Inferior parietal cortex (tissue), 1 donor: ENCODE measurements around the gene WDR18.

Source experiments
- DNase-seq: peaks from one replicate; pipeline ENCODE4 v3.0.0-alpha.2; 2016; ENCODE audit errors: extremely low spot score

The WDR18 gene, protein sequence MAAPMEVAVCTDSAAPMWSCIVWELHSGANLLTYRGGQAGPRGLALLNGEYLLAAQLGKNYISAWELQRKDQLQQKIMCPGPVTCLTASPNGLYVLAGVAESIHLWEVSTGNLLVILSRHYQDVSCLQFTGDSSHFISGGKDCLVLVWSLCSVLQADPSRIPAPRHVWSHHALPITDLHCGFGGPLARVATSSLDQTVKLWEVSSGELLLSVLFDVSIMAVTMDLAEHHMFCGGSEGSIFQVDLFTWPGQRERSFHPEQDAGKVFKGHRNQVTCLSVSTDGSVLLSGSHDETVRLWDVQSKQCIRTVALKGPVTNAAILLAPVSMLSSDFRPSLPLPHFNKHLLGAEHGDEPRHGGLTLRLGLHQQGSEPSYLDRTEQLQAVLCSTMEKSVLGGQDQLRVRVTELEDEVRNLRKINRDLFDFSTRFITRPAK

DNA sequence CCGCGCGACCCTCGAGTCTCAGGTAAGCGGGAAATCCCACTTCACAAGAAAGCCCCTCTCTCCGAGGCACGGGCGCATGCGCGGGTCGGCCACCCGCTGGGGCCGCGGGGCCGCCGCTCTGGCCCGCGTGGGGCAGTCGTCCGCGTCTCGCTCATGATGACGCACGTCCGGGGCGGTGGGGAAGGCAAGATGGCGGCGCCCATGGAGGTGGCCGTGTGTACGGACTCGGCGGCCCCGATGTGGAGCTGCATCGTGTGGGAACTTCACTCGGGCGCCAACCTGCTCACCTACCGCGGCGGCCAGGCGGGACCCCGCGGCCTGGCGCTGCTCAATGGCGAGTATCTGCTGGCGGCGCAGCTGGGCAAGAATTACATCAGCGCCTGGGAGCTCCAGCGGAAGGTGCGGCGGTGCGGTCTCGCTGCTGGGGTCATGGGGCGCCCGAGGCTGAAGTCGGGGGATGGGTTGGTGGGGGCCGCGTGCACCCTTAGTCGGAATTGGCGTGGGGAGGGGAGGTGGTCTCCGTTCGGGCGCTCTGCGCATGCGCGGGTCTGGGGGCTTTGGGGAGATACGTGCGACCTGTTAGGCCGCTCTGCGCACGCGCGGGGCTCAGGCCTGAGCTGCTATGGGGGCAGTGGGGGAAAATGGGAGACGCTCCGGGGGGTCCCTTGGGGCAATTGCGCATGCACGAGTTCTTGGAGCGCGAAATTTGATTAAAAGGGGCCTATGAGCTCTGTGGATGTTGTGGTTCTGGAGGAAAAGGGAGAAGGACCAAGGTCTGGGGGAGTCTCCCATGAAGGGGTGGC, at the start of gene WDR18:
Gene WDR18 (plus strand): TSS at position 181 of the 803 bp plus-strand sequence. CDS start 9 bp downstream, at position 190.
- DNase-seq = peak; percentile 95

DNA sequence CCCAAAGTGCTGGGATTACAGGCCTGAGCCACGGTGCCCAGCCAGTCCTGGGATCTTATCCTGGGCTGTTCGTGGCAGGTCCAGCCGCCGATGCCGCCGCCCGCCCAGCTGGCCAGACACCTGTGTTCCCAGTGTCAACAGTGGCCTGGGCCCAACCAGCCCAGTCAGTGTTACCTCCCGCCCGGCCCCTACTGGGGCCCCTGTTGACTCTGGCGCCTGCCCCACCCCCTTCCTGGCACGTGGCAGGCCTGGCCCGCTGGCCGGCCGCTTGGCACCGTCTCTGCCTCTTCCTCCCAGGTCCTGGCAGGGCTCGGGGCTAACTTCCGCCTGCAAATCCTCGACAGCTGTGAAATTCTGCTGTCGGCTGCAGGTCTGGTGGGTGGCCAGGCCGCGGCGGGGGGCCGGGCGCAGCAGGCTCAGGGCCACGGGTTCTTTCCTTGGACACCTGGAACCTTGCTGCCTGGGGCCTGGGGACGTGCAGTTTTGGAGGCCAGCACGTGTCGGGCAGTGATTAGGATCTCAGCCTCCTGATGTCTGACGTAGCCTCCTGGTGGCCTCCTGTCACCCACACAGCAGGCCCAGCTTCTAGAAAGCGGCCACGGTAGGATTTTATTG, 49.2 kb upstream of the WDR18 start:
- no peak for DNase-seq

DNA sequence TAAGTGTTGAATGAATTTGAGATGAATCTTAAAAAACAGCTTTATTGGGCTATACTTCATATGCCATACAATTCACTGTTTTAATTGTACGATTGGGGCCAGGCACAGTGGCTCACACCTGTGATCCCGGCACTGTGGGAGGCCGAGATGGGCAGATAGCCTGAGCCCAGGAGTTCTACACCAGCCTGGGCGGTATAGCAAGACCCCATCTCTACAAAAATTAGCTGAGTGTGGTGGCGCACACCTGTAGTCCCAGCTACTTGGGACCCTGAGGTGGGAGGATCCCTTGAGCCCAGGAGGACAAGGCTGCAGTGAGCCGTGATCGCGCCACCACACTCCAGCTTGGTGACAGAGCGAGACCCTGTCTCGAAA, 48.0 kb upstream of the WDR18 start:
- no peak for DNase-seq

DNA sequence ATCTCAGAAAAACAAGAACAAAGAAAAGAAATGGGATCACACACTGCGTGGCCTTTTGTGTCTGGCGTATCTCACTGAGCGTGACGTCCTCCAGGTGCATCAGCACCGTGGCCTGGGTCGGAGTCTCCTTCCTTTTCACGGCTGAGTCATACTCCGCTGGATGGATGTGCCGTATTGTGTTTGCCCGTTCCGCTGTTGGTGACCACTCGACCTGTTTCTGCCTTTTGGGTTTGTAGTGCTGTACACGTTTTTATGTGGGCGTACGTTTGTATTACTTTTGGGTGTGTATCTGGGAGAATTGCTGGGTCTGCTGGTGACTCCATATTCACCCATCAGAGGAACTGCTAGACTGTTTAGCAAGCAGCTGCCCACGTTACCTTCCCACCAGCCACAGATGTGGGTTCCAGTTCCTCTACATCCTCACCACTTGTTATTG, 46.9 kb upstream of the WDR18 start:
- DNase-seq = no peak

DNA sequence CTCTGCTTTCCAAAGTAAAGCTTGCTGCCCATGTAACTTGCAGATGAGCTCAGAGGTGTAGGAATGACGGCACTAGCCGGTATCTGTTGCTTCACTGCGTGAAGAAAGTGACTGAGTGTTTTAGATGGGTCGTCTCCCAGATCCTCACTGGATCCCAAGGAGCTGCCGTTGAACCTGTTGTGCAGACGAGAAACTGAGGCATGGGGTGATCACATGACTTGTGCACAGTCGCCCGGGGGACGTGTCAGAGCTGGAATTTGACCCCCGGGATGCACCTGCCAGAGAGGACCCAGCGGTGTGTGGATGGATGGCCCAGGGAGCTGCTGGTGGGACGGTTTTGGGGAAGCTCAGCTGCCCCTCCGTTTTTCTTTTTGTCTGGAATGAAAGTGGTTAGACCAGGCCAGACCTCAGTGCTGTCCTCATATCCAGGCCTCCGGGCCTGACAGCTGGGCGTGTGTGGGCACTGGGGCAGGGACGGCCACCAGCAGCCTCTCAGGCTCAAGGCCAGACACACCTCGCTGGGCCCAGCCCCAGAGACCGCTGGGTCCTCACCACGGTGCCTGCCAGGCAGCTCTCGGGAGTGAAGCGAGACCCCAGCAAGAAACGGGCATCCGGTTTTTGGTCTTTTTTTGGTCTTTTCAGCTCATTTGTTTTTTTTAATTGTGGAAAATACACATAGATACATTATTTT, 45.8 kb upstream of the WDR18 start:
- no peak for DNase-seq

DNA sequence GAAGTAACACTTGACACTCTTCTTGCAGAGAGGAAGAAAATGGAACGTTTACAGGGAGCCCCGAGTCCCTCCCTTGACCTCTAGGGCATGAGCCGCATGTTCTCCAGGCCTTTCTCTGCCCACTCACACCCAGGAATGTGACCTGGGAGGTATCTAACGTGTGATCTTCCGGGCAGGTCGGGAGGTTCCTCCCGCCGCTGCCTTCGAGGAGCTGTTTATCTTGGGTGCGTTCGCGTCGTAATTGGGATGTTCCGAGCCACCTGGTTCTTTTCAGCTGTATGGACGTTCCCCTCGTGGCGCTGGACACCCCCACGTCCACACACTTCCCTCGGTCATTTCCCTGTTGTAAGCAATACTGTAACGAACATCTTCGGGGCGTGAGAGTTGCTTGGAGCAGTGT, 44.7 kb upstream of the WDR18 start:
- DNase-seq = no peak

DNA sequence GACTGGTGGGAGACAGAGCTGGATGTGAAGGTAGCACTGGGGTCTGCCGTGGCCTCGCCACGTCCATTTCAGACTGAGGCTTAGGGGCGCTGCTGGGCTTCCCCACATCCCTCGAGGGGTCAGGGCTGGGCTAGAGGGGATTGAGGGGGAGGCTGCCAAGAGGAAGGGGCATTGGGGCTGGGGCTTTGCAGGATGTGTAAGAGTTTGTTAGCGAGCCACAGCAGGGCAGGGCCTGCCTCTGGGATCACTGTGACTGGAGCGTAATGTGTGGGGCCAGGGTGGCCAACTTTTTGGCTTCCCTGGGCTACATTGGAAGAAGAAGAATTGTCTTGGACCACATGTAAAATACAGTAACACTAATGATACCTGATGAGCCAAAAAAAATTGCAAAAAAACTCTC, 44.2 kb upstream of the WDR18 start:
- no peak for DNase-seq

DNA sequence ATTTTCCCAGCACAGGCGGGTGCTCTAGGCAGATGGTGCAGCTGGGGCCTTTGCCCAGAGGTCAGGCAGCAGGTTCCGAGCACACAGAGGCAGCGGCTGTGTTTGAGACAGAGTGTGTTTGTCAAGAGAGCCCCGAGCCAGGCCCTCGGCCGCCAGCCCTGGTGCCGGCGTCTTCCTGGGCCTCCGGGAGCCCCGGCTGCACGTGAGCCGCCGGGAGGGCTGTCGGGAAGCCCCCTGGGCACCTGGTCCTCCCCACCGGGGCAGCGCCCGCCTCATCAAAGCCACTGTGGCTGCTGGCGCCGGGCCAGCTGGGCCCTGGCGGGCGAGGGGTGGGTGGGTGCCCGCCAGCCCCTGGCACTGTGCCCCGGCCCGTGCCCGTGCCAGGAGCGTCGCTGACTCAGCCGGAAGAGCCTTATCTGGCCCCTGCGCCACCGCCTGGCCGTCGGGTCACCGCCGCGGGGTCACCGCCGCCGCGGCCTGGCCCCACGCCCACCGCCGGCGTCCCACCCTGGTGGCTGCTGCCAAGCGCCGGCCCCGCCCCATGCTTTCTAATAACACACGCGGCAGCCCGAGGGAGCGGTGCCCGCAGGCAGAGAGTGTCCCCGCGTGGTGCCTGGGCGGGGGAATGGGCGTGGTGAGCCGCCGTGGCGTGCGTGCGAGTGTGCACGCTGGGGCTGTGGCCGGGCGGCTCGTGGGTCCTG, 43.4 kb upstream of the WDR18 start:
- no peak for DNase-seq

DNA sequence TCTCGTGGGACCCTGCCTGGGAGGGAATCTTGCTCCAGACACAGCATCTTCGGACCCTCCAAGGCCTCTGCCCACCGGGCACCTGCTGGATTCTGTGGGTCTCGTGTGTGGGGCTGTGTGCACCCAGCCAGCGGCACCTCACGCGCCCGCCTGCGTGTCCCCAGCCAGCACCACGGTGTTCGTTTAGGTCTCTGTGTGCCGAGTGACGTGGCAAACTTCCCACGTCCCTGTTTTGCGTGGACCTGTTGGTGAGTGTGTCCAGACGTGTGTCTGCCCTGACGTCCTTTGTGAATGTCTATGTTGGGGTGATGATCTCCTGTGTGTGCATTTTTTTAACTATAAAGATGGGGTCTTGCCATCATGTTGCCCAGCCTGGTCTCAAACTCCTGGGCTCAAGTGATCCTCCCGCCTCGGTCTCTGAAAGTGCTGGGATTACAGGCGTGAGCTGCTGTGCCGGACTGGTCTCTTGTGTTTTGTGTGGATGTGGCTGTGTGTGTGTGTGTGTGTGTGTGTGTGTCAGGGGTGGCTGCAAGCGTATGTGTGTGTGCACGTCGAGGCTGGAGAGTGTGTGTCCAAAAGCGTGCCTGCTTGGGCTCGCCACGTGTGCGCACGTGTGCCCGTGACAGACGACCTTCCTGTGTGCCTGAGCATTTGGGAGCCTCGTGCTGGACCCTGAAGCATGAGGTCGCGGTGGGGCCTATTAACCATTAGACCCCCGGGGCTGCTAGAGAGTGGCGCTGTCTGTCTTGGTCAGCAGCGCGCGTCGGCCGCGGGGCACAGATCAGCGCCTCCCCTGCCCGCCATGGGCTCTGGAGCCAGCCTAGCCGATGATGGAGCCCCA, 42.6 kb upstream of the WDR18 start:
- no peak for DNase-seq

DNA sequence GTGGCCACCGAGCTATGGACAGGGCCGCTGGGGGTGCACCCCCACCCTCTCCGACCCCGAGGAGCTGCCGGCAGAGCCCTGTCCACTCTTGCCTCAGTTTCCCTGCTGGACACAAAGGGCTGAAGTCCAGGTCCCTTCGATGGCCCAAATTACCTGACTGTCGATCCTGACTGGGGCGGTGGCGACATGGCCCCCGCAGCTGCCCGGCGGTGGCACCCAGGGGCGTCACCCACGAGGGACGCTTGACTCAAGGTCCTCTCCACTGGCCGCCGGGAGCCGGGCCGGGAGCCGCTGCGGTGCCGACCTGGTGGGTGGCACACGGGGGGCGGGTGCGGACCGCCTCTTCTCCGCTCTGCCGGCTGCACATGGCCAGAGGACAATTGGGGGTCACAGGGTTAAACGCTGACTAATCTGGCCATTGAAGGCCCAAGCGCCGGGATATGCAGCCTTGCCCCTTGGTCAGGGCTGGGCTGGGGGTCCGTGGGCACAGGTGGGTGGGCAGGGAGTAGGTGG, 42.0 kb upstream of the WDR18 start:
- DNase-seq = no peak

DNA sequence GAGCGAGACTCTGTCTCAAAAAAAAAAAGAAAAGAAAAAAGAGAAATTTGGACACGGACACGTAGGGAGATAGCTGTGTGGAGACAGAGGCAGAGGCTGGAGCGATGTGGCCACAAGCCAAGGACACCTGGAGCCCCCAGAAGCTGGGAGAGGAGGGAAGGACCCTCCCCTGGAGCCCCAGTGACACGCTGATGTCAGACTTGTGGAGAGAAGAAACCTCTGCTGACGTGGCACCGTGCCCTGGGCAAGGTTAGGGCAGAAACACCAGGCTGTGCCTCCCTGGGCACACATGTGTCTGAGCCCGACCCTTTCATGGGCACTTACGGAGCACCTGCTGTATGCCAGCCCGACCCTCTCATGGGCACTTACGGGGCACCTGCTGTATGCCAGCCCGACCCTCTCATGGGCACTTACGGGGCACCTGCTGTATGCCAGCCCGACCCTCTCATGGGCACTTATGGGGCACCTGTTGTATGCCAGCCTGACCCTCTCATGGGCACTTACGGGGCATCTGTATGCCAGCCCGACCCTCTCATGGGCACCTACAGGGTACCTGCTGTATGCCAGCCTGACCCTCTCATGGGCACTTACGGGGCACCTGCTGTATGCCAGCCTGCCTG, 40.5 kb upstream of the WDR18 start:
- no peak for DNase-seq

DNA sequence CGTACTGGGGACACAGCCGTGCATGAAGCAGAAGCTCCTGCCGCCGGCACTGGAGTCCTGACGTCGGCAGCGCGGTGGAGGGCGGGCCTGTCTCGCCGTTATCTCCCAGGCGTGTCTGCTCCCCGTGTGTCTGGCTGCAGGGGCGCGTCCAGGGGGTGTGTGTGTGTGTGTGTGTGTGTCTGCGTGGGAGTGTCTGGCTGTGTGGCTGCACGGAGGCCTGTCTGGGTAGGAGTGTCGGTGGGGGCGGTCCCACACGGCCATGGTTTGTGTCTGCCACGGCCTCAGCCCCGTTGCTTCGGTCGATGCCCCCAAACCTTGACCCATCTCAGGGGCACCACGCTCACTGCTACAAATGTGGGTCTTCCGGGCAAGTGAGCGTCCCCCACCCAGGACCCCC, 40.0 kb upstream of the WDR18 start:
- DNase-seq = no peak

DNA sequence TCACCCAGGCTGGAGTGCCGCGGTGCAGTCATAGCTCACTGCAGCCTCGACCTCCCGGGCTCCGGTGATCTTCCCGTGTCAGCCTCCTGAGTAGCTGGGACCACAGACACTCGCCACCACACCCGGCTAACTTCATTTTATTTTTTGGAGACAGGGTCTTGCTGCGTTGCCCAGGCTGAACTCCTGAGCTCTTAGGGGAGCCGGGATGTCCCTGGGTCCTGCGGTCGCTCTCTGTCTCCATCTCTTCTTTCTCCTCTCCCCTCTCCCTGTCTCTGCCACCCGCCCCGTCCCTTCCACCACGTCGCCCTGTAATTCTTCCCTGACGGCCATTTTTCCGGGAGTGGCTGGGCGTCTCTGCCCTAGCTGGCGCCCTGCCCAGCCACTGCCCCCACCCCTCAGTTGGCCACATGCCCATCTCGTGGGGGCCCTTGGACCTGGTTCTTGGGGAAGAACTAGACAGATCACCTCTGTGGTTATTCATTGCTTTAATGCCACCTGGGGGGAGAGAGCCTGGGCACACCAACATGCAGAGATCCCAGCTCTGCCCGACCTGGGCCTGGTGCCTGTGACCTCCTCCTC, 39.4 kb upstream of the WDR18 start:
- DNase-seq = no peak

DNA sequence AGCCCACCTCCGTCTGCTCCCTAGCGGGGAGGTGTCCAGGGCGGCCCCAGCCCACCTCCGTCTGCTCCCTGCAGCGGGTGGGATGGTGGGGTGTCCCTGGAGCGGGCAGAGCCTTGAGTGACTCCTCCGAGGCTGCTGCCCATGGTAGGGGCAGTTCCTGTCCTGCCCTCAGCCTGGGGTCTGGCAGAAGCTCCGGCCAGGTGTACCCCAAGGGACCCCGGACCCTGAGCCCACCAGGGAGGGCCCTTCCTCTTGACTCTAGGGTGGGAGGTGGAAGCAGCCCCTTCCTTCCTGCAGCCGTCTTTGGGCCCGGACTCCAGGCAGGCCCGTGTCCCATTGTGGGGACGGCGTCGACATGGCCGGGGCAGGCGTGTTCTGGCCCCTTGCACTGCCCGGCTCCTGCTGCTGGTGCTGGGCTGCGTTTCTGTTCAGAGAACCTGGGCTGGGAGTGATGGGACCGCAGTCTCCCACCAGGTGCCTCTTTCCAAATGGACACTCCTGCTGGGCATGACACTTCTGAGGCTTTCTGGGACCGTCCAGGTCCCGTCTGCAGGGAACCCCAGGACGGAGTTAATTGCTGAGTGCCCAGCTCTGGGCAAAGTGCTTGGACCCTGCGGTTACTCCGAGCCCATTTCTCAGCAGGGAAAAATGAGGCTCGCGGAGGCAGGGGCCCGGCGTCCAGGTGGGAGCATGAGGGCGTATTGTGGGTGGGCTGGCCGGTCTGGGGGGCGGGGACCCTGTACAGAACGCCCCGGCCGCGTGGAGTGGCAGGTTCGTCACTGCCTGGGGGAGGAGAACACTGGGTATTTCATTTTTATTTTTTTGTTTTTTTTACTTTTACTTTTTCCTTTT, 38.5 kb upstream of the WDR18 start:
- no peak for DNase-seq

DNA sequence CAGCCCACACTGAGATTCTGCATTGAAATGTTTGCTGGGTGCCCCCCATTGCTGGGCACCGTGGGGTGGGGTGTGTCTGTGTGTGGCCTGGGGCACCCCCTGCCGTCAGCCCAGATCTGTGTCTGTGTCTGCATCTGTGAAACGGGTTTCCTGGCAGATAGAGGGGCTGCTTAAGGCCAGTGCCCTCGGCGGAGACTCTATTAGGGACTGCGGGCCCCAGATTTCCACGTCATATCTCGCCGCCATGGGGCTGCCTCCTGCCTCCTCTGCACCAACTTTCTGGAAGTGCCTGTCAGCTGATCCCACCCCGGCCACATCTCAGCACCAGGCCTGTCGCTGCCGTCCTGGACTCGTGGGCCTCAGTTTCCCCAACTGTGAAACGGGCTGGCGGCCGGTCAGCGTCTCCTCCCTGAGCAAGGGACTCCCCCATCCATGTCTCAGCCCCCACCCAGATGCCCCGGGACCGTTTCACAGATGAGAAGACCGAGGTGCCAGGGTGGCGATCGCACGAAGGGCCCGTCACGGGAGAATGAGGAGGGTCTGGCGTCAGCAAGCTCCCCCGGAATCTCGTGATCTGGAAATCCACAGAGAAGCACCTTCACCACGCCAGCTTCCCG, 36.9 kb upstream of the WDR18 start:
- no peak for DNase-seq

DNA sequence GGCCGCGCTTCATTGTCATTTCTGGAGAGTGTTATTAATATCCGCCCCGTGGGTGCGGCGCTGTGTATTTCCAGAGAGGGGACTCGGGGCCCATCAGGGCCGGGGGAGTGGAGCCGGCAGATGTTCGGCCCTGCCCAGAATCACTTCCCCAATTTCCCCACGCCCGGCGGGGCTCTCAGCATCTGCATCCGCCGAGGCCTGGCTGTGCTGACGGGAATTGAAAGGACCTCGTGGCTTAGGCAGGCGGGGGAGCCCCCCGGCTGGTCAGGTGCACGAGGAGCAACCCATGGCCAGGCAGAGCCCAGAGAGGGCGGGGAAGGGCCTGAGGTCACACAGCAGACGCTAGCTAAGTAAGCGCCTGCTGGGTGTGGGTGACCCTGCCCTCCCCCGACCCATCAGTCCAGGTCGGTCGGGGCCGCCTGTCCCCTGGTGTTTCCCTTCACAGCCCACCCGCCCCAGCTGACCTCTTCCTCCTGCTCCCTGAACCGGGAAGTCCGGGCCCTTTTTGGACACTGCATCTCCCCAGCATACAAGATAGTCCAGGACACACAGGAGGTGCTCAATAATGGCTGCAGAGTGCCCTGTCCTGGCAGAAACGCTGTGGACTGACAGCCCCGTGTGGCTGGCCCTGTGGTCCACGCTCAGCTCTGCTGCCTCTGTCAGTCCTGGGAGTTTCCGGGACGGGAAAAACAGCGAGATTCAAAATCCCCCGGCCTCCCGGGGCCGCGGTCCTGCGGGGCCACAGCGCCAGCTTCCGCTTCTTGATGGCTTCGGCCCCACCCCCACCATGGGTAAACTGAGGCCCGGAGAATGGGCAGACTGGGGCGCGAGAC, 36.2 kb upstream of the WDR18 start:
- DNase-seq = no peak

DNA sequence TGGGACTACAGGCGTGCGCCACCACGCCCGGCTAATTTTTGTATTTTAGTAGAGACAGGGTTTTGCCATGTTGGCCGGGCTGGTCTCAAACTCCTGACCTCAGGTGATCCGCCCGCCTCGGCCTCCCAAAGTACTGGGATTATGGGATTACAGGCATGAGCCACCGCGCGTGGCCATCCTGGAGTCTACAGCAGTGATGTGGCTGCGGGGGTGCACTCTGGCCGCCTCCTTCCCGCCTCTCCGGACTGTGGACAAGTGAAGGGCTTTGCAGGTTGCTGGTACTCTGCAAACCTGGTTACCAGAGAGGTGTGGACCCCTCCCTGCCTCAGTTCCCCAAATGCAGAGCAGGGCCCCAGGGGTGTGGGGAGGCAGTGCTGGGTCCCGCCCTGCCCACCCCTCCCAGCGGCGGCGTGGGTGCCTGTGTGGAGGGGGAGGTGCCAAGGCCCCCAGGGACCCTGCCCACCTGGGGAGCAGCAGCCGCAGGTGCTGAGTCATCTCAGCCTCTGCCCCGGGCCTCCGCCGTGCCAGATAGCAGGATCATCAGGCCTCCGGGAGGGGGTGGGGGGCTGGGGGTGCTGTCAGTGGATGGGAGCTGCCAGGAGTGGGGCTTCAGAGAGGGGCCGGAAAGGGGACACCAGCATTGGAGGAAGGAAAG, 35.2 kb upstream of the WDR18 start:
- no peak for DNase-seq
